ENCODE measurements around the gene SLC9B2. TPM values are rescaled to one million over a fixed set of nuclear protein-coding genes. Genes with fewer than 3 reads are reported as not detected.

Gene SLC9B2
- total RNA-seq, 4 donors from 2014 or later: 14.8 to 17.4 (median 15.6) TPM

DNA sequence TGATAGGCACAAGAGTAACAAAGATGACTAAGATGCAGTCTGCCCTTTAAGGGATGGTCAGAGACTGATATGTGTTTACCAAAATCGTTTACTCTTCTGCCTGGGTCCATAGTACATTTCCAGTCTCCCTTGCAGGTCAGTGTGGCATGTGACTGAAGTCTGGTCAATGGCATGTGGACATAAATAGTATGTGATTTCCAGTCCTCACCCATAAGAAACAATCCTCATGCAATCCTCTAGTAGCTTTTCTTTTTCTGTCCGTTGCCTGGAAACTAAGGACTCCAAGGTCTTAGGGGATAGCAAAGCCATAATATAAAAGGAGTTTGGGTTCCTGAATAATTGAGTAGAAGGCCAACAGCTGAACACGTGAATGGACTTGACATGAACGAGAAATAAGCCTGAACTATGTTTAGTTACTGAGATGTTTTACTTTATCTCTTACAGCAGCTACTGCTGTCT lies 1.1 kb downstream of the SLC9B2 start:
- TF ChIP-seq, protein P1, sequence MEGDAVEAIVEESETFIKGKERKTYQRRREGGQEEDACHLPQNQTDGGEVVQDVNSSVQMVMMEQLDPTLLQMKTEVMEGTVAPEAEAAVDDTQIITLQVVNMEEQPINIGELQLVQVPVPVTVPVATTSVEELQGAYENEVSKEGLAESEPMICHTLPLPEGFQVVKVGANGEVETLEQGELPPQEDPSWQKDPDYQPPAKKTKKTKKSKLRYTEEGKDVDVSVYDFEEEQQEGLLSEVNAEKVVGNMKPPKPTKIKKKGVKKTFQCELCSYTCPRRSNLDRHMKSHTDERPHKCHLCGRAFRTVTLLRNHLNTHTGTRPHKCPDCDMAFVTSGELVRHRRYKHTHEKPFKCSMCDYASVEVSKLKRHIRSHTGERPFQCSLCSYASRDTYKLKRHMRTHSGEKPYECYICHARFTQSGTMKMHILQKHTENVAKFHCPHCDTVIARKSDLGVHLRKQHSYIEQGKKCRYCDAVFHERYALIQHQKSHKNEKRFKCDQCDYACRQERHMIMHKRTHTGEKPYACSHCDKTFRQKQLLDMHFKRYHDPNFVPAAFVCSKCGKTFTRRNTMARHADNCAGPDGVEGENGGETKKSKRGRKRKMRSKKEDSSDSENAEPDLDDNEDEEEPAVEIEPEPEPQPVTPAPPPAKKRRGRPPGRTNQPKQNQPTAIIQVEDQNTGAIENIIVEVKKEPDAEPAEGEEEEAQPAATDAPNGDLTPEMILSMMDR (IDR thresholded peaks at IDR 0.05; ENCODE audit: low read depth): no peak

DNA sequence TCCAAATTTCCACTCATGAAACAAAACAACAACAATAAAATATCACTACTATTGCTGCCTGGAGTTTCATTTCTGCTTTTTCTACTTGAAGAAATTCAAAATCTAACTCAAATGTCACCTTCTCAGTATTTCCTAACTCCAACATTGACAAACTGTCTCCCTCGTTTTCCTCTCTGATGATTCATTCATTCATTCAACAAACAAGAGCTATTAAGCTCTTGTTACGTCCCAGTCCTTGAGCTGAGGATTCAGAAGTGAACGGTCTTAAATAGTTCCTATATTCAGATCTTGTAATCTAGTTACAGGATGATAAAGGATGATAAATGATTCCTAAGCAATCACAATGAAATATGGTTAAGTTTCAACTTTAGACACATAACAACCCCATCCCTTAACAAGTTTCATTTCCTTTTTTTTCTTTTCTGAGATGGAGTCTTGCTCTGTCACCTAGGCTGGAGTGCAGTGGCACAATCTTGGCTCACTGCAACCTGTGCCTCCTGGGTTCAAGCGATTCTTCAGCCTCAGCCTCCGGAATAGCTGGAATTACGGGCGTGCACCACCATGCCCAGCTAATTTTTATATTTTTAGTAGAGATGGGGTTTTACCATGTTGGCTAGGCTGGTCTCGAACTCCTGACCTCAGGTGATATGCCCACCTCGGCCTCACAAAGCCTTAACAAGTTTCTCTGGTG lies 1.7 kb downstream of the SLC9B2 start:
- TF ChIP-seq, protein P1 (IDR thresholded peaks at IDR 0.05; ENCODE audit: low read depth): no peak

DNA sequence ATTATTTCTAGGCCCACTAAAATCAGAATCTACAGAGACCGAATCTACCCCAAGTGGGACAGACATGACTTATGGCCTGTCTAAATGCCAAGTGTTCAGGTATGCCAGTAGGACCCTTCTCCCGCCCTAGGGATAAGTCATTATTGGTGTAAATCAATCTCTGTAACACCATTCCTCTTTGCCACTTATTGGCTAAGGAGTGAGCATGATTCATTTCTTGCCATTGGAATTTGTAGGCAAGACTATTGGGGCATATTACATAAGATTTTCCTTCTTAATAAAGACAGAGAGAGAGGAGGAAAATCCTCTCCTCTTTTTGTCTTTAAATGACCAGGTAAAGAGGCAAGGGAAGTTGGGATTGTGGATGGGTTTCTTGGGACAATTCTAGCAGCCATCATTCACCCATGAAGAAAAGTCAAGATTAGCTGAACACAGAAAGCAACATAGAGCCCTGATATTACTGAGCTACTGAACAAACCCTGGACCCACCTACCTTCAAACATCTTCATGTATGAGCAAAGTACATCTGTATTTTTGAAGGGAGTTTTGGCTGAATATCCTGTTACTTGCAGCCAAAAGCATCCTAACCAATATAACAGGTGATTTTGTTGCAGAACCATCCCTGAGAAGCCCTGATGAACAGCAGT lies 2.6 kb downstream of the SLC9B2 start:
- TF ChIP-seq, protein P1 (IDR thresholded peaks at IDR 0.05; ENCODE audit: low read depth): no peak

DNA sequence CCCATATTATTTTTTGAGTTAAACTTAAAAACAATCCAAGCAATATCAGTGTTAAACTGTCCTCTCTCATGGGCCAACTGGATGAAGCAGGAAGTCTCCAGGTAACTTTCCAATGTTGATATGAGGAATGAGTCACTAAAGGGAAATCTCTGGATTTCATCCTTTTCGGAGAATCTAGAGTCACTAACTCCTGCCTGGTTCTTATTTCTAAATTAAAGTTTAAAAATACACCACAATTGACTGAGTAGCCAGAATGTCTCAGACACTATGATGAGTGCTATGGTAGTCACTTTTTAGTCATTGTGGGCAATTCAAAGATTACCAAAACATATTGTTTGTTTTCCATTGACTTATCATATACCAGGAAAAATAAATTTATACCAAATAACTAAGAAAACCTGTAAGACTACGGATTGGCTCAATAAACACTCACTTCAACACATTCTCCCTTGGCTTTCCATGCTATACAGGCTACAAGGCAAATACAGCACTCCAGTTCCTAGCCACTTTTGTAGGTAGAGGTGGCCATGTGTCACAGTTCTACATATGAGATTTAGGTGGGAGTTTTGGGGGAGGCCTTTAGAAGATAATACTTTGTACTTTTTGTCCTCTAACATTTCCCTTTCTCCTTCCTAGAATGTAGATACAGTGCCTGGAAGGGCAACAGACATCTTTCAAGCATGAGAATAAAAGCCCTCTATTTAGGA lies 8.6 kb downstream of the SLC9B2 start:
- TF ChIP-seq, protein P1 (IDR thresholded peaks at IDR 0.05; ENCODE audit: low read depth): no peak

DNA sequence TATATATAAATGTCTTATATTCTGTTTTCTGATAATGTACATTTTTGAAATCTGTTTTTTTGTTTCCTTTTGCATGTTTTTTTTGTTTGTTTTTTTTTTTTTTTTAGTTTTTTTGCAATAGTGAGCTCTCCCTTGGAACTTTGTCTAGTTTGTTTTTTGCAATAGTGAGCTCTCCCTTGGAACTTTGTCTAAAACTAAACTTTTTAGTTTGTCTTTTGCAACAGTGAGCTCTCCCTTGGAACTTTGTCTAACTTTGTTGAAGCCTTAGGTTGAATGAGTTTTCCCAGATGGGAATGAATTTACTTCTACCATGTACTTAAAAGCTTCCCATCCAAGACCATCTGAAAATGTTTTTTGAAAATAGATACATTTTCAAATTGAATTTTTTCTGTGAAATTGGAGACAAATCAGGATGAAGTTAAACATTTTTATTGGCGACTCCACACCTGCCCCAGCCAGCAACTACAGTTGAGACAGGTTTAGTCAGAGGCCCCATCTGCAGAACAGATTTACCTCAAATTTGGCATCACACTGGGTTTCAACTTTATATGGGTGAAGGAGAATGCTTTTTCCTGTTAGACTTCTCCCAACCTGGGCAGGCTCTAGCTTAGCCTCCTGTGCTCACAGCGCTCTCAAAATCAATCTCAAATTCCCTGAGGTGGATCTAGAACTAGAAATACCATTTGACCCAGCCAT lies 16.0 kb downstream of the SLC9B2 start:
- TF ChIP-seq, protein P1 (IDR thresholded peaks at IDR 0.05; ENCODE audit: low read depth): no peak

DNA sequence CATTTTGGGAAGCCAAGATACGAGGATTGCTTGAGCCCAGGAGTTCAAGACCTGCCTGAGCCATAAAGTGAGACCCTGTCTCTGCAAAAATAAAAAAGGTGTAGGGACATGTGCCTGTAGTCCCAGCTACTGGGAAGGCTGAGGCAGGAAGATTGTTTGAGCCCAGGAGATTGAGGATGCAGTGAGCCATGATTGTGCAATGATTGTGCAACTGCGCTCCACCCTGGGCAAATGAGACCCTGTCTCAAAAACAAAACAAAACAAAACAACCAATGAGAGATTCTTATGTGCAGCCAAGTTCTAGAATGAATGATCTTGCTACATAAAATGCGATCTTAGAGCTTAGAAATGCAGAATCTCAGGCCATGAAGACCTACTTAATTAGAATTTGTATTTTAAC lies 22.5 kb downstream of the SLC9B2 start:
- TF ChIP-seq, protein P1 (IDR thresholded peaks at IDR 0.05; ENCODE audit: low read depth): no peak
